Caco-2 (cell line): ENCODE measurements around the gene SLX4. TPM values are rescaled to one million over a fixed set of nuclear protein-coding genes. Genes with fewer than 3 reads are reported as not detected.

Experiments
- BruUV-seq: library from RNA; stranded (reverse); fragments of 400-500 nt; replicated peaks from 2 replicates; lab custom pipeline; 2021; lab: Mats Ljungman, UMichigan
- CTCF ChIA-PET: fragments of 300-600 bp; sonication (Branson Sonifier 250); formaldehyde crosslinking; loops from one replicate; lab custom pipeline; 2022; ENCODE audit warnings: antibody characterized with exemption; lab: Charles Lee
- POLR2A ChIA-PET: fragments of 300-600 bp; sonication (Branson Sonifier 250); formaldehyde crosslinking; loops from one replicate; lab custom pipeline; 2022; ENCODE audit warnings: antibody characterized with exemption; lab: Charles Lee
- DNase-seq, 2 experiments: peaks; one replicate each; pipeline versions ENCODE4 v3.0.0 to v3.0.0-alpha.2; 2020 to 2022
- H3K27me3 ChIP-seq: replicated peaks from 2 replicates; pipeline ENCODE4 v1.6.0; 2011; ENCODE audit warnings: low read length; ENCODE audit not compliant: control insufficient read depth, insufficient read depth
- H3K36me3 ChIP-seq: 2 replicates; pipeline ENCODE4 v1.5.1; 2011; ENCODE audit warnings: low read length; ENCODE audit not compliant: control insufficient read depth, insufficient read depth
- H3K4me1 ChIP-seq: fragments of 250-450 bp; sonication (Bioruptor Pico); 2 replicates; pipeline ENCODE4 v1.5.1; 2020; ENCODE audit warnings: mild to moderate bottlenecking
- H3K4me3 ChIP-seq: 2 replicates; pipeline ENCODE4 v1.5.1; 2011; ENCODE audit warnings: low read depth, mild to moderate bottlenecking, control low read depth, low read length
- H3K9me3 ChIP-seq: fragments of 250-450 bp; sonication (Bioruptor Pico); 2 replicates; pipeline ENCODE4 v1.5.1; 2020; ENCODE audit warnings: mild to moderate bottlenecking, moderate library complexity
- H3K27ac Mint-ChIP-seq: one replicate; pipeline ENCODE4 v1.8.0; 2022; ENCODE audit warnings: mixed read lengths; ENCODE audit not compliant: unreplicated experiment
- H3K27me3 Mint-ChIP-seq: one replicate; pipeline ENCODE4 v1.8.0; 2022; ENCODE audit warnings: mixed read lengths; ENCODE audit not compliant: insufficient read depth, unreplicated experiment
- H3K36me3 Mint-ChIP-seq: one replicate; pipeline ENCODE4 v1.8.0; 2022; ENCODE audit warnings: mild to moderate bottlenecking, mixed read lengths; ENCODE audit not compliant: insufficient read depth, unreplicated experiment
- H3K4me1 Mint-ChIP-seq: one replicate; pipeline ENCODE4 v1.8.0; 2022; ENCODE audit warnings: low read depth, mixed read lengths; ENCODE audit not compliant: unreplicated experiment
- H3K4me3 Mint-ChIP-seq: one replicate; pipeline ENCODE4 v1.8.0; 2022; ENCODE audit warnings: mild to moderate bottlenecking, moderate library complexity, mixed read lengths; ENCODE audit not compliant: unreplicated experiment
- H3K9me3 Mint-ChIP-seq: one replicate; pipeline ENCODE4 v1.8.0; 2022; ENCODE audit warnings: mixed read lengths; ENCODE audit not compliant: unreplicated experiment
- CTCF ChIP-seq, 2 experiments: fragments of 200-600 bp in 1 of 2; IDR thresholded peaks; 1 replicate in 1 of 2; 2 replicates in 1 of 2; pipeline versions ENCODE4 v1.5.1 to v1.8.0; 2011 to 2022; ENCODE audit warnings: antibody characterized with exemption in 1 of 2, control low read depth in 1 of 2, inconsistent platforms in 1 of 2, low read depth in 1 of 2, low read length in 1 of 2, mild to moderate bottlenecking in 1 of 2, moderate library complexity in 1 of 2; ENCODE audit not compliant: insufficient read depth in 1 of 2, severe bottlenecking in 1 of 2, unreplicated experiment in 1 of 2
- intact Hi-C: fragments of 100-400 bp; cut with micrococcal nuclease; formaldehyde crosslinking; loops from one replicate; pipeline ENCODE4 v1.10.0; 2022; ENCODE audit not compliant: unreplicated experiment
- total RNA-seq: library from RNA; stranded (reverse); gene quantifications from 2 replicates; pipeline ENCODE4 v1.2.3, GENCODE V29; 2022

Gene SLX4
- total RNA-seq, 1 experiment from 2014 or later: 10.4 TPM

GRCh38 chr16:3580251-3580651 is 31.2 kb downstream of the SLX4 start:
- ChIA-PET CTCF (no interaction called here), POLR2A (interaction anchor here (0.5 kb wide), 1 partner anchor 474 kb away, joined by 3 read pairs; no protein-coding TSS in a partner anchor)
- Mint-ChIP-seq H3K36me3 (peaks cover 13% of the 10 kb centered on the region), H3K9me3 (no peaks in the 10 kb centered on the region), H3K27me3 (no peaks in the 10 kb centered on the region), H3K4me1 (no peaks in the 10 kb centered on the region), H3K27ac (no peak overlapping the region), H3K4me3 (no peak overlapping the region)
- no peak for TF ChIP-seq CTCF (IDR thresholded peaks at IDR 0.05; ENCODE audit: insufficient read depth in 1 of 2, low read depth in 1 of 2, low read length in 1 of 2, severe bottlenecking in 1 of 2, unreplicated experiment in 1 of 2)
- no TSS peak for BruUV-seq
- DNase-seq: no peak
- Histone ChIP-seq H3K27me3 (no peaks in the 10 kb centered on the region), H3K9me3 (no peaks in the 10 kb centered on the region), H3K36me3 (no peaks in the 10 kb centered on the region), H3K4me1 (no peaks in the 10 kb centered on the region), H3K4me3 (no peak overlapping the region)
- intact Hi-C loops: no loop called here

- H3K4me1 ChIP-seq: no peaks in the 10 kb centered on the region
- Mint-ChIP-seq H3K4me1 (no peaks in the 10 kb centered on the region), H3K9me3 (no peaks in the 10 kb centered on the region), H3K4me3 (no peak overlapping the region), H3K36me3 (peaks cover 13% of the 10 kb centered on the region), H3K27ac (no peak overlapping the region), H3K27me3 (no peaks in the 10 kb centered on the region)
- ChIA-PET POLR2A (no interaction called here), CTCF (no interaction called here)
- H3K4me3 ChIP-seq: no peak overlapping the region
- DNase-seq: no peak
- H3K27me3 ChIP-seq: no peaks in the 10 kb centered on the region
- BruUV-seq: no TSS peak
- no peaks in the 10 kb centered on the region for H3K36me3 ChIP-seq
- no peak for TF ChIP-seq CTCF (IDR thresholded peaks at IDR 0.05; ENCODE audit: insufficient read depth in 1 of 2, low read depth in 1 of 2, low read length in 1 of 2, severe bottlenecking in 1 of 2, unreplicated experiment in 1 of 2)
- intact Hi-C loops: no loop called here
- H3K9me3 ChIP-seq: no peaks in the 10 kb centered on the region
These were observed 31.6 kb downstream of the SLX4 start for GRCh38 chr16:3579776-3580175.

GRCh38 chr16:3578610-3579551 is 32.5 kb downstream of the SLX4 start:
- H3K27me3 Mint-ChIP-seq: no peaks in the 10 kb centered on the region
- H3K9me3 Mint-ChIP-seq: no peaks in the 10 kb centered on the region
- ChIA-PET CTCF (no interaction called here), POLR2A (no interaction called here)
- H3K4me1 Mint-ChIP-seq: no peaks in the 10 kb centered on the region
- H3K36me3 Mint-ChIP-seq: peaks cover 10% of the 10 kb centered on the region
- no peaks in the 10 kb centered on the region for H3K36me3 ChIP-seq
- no peak for TF ChIP-seq CTCF (IDR thresholded peaks at IDR 0.05; ENCODE audit: insufficient read depth in 1 of 2, low read depth in 1 of 2, low read length in 1 of 2, severe bottlenecking in 1 of 2, unreplicated experiment in 1 of 2)
- BruUV-seq: no TSS peak
- no peak for DNase-seq
- H3K4me3 Mint-ChIP-seq: no peak overlapping the region
- H3K4me1 ChIP-seq: no peaks in the 10 kb centered on the region
- no peak overlapping the region for H3K27ac Mint-ChIP-seq
- H3K9me3 ChIP-seq: no peaks in the 10 kb centered on the region
- no peak overlapping the region for H3K4me3 ChIP-seq
- H3K27me3 ChIP-seq: no peaks in the 10 kb centered on the region
- intact Hi-C loops: no loop called here
